A549 (cell line): ENCODE results near the gene PAFAH1B2. TPM values are rescaled to one million over a fixed set of nuclear protein-coding genes. Genes with fewer than 3 reads are reported as not detected.

Experiments
- ATAC-seq, 2 experiments: fragments of 200-7000 bp in 1 of 2; fragments of >200 bp in 1 of 2; cut with Nextera tagmentation in 1 of 2; cut with Tn5 transposase in 1 of 2; 3 replicates each; pipeline versions ENCODE4 v1.8.0 to v1.9.1; 2018 to 2020; ENCODE audit warnings: mild to moderate bottlenecking in 1 of 2, moderate library complexity in 1 of 2
- CTCF ChIA-PET: fragments of 300-600 bp; sonication (Branson Sonifier 250); formaldehyde crosslinking; extraction: SDS; loops from one replicate; lab custom pipeline; 2021; ENCODE audit warnings: antibody characterized with exemption, inconsistent platforms; lab: Yijun Ruan, JAX
- POLR2A ChIA-PET: fragments of 350-600 bp; formaldehyde crosslinking; extraction: SDS; loops from one replicate; lab custom pipeline; 2021; ENCODE audit warnings: antibody characterized with exemption, inconsistent platforms; lab: Yijun Ruan, JAX
- DNase-seq, 2 experiments: peaks; one replicate each; pipeline versions ENCODE4 v3.0.0 to v3.0.0-alpha.2; 2011 to 2016; ENCODE audit warnings: low read depth in 1 of 2, low spot score in 1 of 2
- FAIRE-seq: peaks from 2 replicates; lab custom pipeline; 2011; peaks lifted over from hg19 to GRCh38; lab: Jason Lieb, UNC
- H3K27ac ChIP-seq, 2 experiments: fragments of >200 bp; sonication (Bioruptor Twin); formaldehyde crosslinking; 3 replicates each; pipeline ENCODE4 v1.5.1; 2016 to 2017
- H3K4me1 ChIP-seq: fragments of >200 bp; sonication (Bioruptor Twin); formaldehyde crosslinking; 3 replicates; pipeline ENCODE4 v1.6.1; 2016
- H3K4me2 ChIP-seq: fragments of >200 bp; sonication (Bioruptor Twin); formaldehyde crosslinking; 3 replicates; pipeline ENCODE4 v1.6.1; 2016
- H3K4me3 ChIP-seq: fragments of >200 bp; sonication (Bioruptor Twin); formaldehyde crosslinking; 3 replicates; pipeline ENCODE4 v1.5.1; 2016
- H3K9me3 ChIP-seq: fragments of >200 bp; sonication (Bioruptor Twin); formaldehyde crosslinking; 3 replicates; pipeline ENCODE4 v1.6.1; 2016
- EHF ChIP-seq: fragments of 250-450 bp; sonication (Bioruptor Pico); IDR thresholded peaks from 2 replicates; pipeline ENCODE4 v1.5.0; 2020; ENCODE audit warnings: mild to moderate bottlenecking
- EP300 ChIP-seq, 2 experiments: fragments of >200 bp; sonication (Bioruptor Twin); formaldehyde crosslinking; IDR thresholded peaks; 2 replicates in 1 of 2; 3 replicates in 1 of 2; pipeline ENCODE4 v1.6.1; 2016 to 2017
- FOSB ChIP-seq: fragments of 250-450 bp; sonication (Bioruptor Pico); IDR thresholded peaks from 2 replicates; pipeline ENCODE4 v1.5.0; 2020; ENCODE audit warnings: mild to moderate bottlenecking, moderate library complexity
- FOXS1 ChIP-seq: fragments of 250-450 bp; sonication (Bioruptor Pico); IDR thresholded peaks from 2 replicates; pipeline ENCODE4 v1.5.0; 2020; ENCODE audit warnings: mild to moderate bottlenecking, moderate library complexity
- HOXB13 ChIP-seq: fragments of 250-450 bp; sonication (Bioruptor Pico); IDR thresholded peaks from 2 replicates; pipeline ENCODE4 v1.5.0; 2020; ENCODE audit warnings: low read depth, mild to moderate bottlenecking, moderate library complexity
- HOXB5 ChIP-seq: fragments of 250-450 bp; sonication (Bioruptor Pico); IDR thresholded peaks from 2 replicates; pipeline ENCODE4 v1.5.0; 2020; ENCODE audit warnings: mild to moderate bottlenecking, moderate library complexity
- NR3C1 ChIP-seq: fragments of >200 bp; sonication (Bioruptor Twin); formaldehyde crosslinking; IDR thresholded peaks from 3 replicates; pipeline ENCODE4 v1.6.1; 2017
- POLR2A ChIP-seq: IDR thresholded peaks from 2 replicates; pipeline ENCODE4 v1.6.1; 2012; ENCODE audit warnings: mild to moderate bottlenecking, low read length
- RAD21 ChIP-seq, 2 experiments: fragments of >200 bp in 1 of 2; sonication (Bioruptor Twin) in 1 of 2; formaldehyde crosslinking in 1 of 2; IDR thresholded peaks in 1 of 2; conservative IDR thresholded peaks in 1 of 2; 2 replicates in 1 of 2; 3 replicates in 1 of 2; pipeline ENCODE4 v1.6.1; 2012 to 2018; ENCODE audit warnings: inconsistent platforms in 1 of 2
- RCOR1 ChIP-seq: fragments of 150-350 bp; IDR thresholded peaks from 2 replicates; pipeline ENCODE4 v1.6.1; 2014; ENCODE audit warnings: antibody characterized with exemption, low read length, low read depth
- TFCP2L1 ChIP-seq: fragments of 250-450 bp; sonication (Bioruptor Pico); IDR thresholded peaks from 2 replicates; pipeline ENCODE4 v1.5.0; 2021; ENCODE audit warnings: mild to moderate bottlenecking
- WGBS: methylation state at CpG from one replicate; pipeline ENCODE4 v1.1.6; 2017; ENCODE audit errors: missing lambda C conversion rate; 5-methylcytosine and 5-hydroxymethylcytosine counted together
- polyA plus RNA-seq, 4 experiments: library from polyadenylated mRNA; depleted of rRNA in 3 of 4; stranded (reverse); fragments of >200 nt; fragmentation: RNase III in 1 of 4; extraction: RNeasy Plus Mini Kit Qiagen cat#74134 plus additional on column Dnase treatment in 1 of 4; gene quantifications; 2 replicates in 3 of 4; 3 replicates in 1 of 4; pipeline ENCODE4 v1.2.3, GENCODE V29; 2011 to 2017
- TF ChIP-seq, protein P1 (sequence below): IDR thresholded peaks from 2 replicates; pipeline ENCODE4 v1.6.1; 2012; ENCODE audit warnings: low read depth, borderline replicate concordance
- TF ChIP-seq, protein P2 (sequence below): fragments of 150-350 bp; IDR thresholded peaks from 2 replicates; pipeline ENCODE4 v1.6.1; 2014; ENCODE audit warnings: low read depth, mild to moderate bottlenecking, low read length

The PAFAH1B2 gene
- polyA plus RNA-seq, 2 of the 4 experiments (the other 2 are of a cell fraction): 32.9 to 55.3 TPM

DNA sequence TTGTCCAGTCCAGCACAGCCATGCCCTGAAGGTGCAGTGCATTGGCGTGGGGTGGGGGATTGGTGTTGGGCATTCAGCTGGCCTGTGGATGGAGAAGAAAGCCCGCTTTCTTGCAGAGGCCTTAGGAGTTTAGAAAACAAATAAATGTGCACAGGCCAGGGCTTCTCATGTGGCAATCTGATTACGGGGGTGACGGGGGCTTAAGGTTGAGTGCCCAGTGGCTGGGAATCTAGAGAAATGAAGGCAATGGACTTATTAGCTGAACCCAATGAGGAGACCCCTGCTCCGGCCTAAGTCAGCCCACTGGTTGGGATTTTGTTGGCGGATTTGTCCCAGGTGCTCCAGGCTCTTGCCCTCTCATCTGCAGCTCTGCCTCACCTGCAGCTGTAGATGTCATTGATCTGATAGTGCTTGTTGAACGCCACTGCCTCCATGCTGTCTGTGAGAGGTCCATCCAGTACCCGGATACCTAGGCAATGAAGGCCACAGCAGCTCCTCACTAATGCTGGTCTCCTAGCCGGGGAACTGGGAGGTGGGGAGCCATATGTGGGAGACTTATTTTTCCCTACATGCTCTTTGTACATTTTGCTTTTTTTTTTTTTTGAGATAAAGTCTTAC lies 81.6 kb downstream of the PAFAH1B2 start:
- WGBS: 91% methylated on average over 9 of the region's 9 CpGs
- no peak for DNase-seq
- H3K4me2 ChIP-seq: no peak overlapping the region
- H3K27ac ChIP-seq: no peak overlapping the region
- ChIA-PET POLR2A (interaction anchor here (1.0 kb wide), 1 partner anchor 53 kb away, joined by 4 read pairs; no protein-coding TSS in a partner anchor), CTCF (interaction anchor here (0.5 to 7.4 kb wide), 27 partner anchors 8 to 497 kb away, joined by 3 to 69 read pairs (median 6); partner anchors contain the start of genes APOA5 and SIDT2)
- no peaks in the 10 kb centered on the region for H3K9me3 ChIP-seq
- ATAC-seq: no peak
- no peak for FAIRE-seq
- peaks cover 4% of the 10 kb centered on the region; the same call in 1 of the 3 replicates for H3K4me1 ChIP-seq
- H3K4me3 ChIP-seq: no peak overlapping the region
- TF ChIP-seq RCOR1: no peak
- TF ChIP-seq EP300 (IDR thresholded peaks at IDR 0.05): no peak
- TF ChIP-seq TFCP2L1 (CRISPR knock-in tag): no peak
- TF ChIP-seq HOXB5 (CRISPR knock-in tag): no peak
- no peak for TF ChIP-seq NR3C1
- no peak for TF ChIP-seq POLR2A
- no peak for TF ChIP-seq RAD21 (conservative IDR thresholded peaks at IDR 0.05 in 1 of 2, IDR thresholded peaks at IDR 0.05 in 1 of 2)
- TF ChIP-seq HOXB13: no peak
- no peak for TF ChIP-seq FOSB (CRISPR knock-in tag)
- TF ChIP-seq EHF (CRISPR knock-in tag): no peak
- TF ChIP-seq, protein P1, sequence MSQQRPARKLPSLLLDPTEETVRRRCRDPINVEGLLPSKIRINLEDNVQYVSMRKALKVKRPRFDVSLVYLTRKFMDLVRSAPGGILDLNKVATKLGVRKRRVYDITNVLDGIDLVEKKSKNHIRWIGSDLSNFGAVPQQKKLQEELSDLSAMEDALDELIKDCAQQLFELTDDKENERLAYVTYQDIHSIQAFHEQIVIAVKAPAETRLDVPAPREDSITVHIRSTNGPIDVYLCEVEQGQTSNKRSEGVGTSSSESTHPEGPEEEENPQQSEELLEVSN: no peak
- TF ChIP-seq, protein P2, sequence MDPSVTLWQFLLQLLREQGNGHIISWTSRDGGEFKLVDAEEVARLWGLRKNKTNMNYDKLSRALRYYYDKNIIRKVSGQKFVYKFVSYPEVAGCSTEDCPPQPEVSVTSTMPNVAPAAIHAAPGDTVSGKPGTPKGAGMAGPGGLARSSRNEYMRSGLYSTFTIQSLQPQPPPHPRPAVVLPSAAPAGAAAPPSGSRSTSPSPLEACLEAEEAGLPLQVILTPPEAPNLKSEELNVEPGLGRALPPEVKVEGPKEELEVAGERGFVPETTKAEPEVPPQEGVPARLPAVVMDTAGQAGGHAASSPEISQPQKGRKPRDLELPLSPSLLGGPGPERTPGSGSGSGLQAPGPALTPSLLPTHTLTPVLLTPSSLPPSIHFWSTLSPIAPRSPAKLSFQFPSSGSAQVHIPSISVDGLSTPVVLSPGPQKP: no peak
- no peak for TF ChIP-seq FOXS1 (CRISPR knock-in tag)

Other genes starting within 250 kb of the PAFAH1B2 start
- gene SIK3, start 45.9 kb upstream of the PAFAH1B2 start, polyA plus RNA-seq (2011; rRNA removed): 8.2 and 12.3 TPM in 2 replicates
- gene SIK3, start 45.9 kb upstream of the PAFAH1B2 start, polyA plus RNA-seq (2017; fragmentation: RNase III; extraction: RNeasy Plus Mini Kit Qiagen cat#74134 plus additional on column Dnase treatment): 7.3 to 9.0 TPM (median 8.7 TPM) in 3 replicates
- gene SIDT2, start 34.5 kb downstream of the PAFAH1B2 start, polyA plus RNA-seq (2011; rRNA removed): 8.5 and 15.4 TPM in 2 replicates
- 5.5 to 6.4 TPM (median 5.9 TPM) in 3 replicates for gene SIDT2, start 34.5 kb downstream of the PAFAH1B2 start, polyA plus RNA-seq (2017; fragmentation: RNase III; extraction: RNeasy Plus Mini Kit Qiagen cat#74134 plus additional on column Dnase treatment)
- gene TAGLN, start 55.1 kb downstream of the PAFAH1B2 start, polyA plus RNA-seq (2011; rRNA removed): 34.2 and 43.2 TPM in 2 replicates
- 257 to 296 TPM (median 287 TPM) in 3 replicates for gene TAGLN, start 55.1 kb downstream of the PAFAH1B2 start, polyA plus RNA-seq (2017; fragmentation: RNase III; extraction: RNeasy Plus Mini Kit Qiagen cat#74134 plus additional on column Dnase treatment)
- 9.8 and 12.8 TPM in 2 replicates for gene PCSK7, start 87.8 kb downstream of the PAFAH1B2 start, polyA plus RNA-seq (2011; rRNA removed)
- 17.8 to 20.1 TPM (median 19.6 TPM) in 3 replicates for gene PCSK7, start 87.8 kb downstream of the PAFAH1B2 start, polyA plus RNA-seq (2017; fragmentation: RNase III; extraction: RNeasy Plus Mini Kit Qiagen cat#74134 plus additional on column Dnase treatment)
- gene RNF214, start 88.4 kb downstream of the PAFAH1B2 start, polyA plus RNA-seq (2011; rRNA removed): 14.0 and 15.9 TPM in 2 replicates
- gene RNF214, start 88.4 kb downstream of the PAFAH1B2 start, polyA plus RNA-seq (2017; fragmentation: RNase III; extraction: RNeasy Plus Mini Kit Qiagen cat#74134 plus additional on column Dnase treatment): 10.6 to 11.6 TPM (median 11.0 TPM) in 3 replicates
- gene BACE1-AS, start 147.1 kb downstream of the PAFAH1B2 start, polyA plus RNA-seq (2011; rRNA removed): 4.4 and 5.4 TPM in 2 replicates
- 1.7 to 2.0 TPM (median 1.8 TPM) in 3 replicates for gene BACE1-AS, start 147.1 kb downstream of the PAFAH1B2 start, polyA plus RNA-seq (2017; fragmentation: RNase III; extraction: RNeasy Plus Mini Kit Qiagen cat#74134 plus additional on column Dnase treatment)
- 6.1 and 8.7 TPM in 2 replicates for gene BACE1, start 172.0 kb downstream of the PAFAH1B2 start, polyA plus RNA-seq (2011; rRNA removed)
- gene BACE1, start 172.0 kb downstream of the PAFAH1B2 start, polyA plus RNA-seq (2017; fragmentation: RNase III; extraction: RNeasy Plus Mini Kit Qiagen cat#74134 plus additional on column Dnase treatment): 6.3 to 7.8 TPM (median 7.8 TPM) in 3 replicates
- gene CEP164, start 183.6 kb downstream of the PAFAH1B2 start, polyA plus RNA-seq (2011; rRNA removed): 13.3 and 19.6 TPM in 2 replicates
- gene CEP164, start 183.6 kb downstream of the PAFAH1B2 start, polyA plus RNA-seq (2017; fragmentation: RNase III; extraction: RNeasy Plus Mini Kit Qiagen cat#74134 plus additional on column Dnase treatment): 16.4 to 17.4 TPM (median 16.6 TPM) in 3 replicates